ENCODE data around the gene ABHD16A. TPM values are rescaled to one million over a fixed set of nuclear protein-coding genes. Genes with fewer than 3 reads are reported as not detected.
A peak's percentile ranks its signal among the peaks of the same experiment; 100 is the strongest.

The ABHD16A gene
- total RNA-seq, 1 donor from 2014 or later = 21.3 TPM

DNA sequence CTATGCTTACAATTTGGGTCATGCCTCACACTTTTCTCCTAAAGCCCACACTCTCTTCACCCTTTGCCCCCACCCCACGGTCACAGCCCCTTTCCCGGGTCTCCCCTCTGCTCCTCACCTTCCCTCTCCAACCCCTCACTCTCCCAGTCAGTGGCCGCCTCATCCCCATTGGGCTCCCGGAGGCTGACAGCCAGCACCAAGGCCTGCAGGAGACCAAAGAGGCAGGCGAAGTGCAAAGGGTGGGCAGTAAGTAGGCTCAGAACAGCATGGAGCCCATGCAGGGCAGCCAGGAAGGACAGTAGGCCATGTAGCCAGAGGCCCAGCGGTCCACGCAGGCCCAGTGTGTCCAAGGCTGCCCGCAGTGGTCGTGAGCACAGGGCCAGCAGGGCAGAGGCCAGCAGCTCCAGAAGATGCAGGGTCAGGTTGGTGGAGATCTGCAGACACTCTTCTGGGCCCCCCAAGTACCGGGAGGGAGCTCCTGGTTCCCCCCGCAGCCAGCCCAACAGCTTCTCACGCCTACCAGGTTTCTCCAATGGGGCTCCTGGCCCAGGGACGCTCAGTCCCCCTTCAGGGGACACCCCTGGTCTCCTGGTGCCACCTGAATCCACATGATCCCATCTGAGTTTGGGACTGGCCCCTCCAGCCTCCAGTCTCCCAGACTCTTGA, 44.0 kb downstream of the ABHD16A start:
- H3K4me2 ChIP-seq = peak overlapping the region; percentile 97
- TF ChIP-seq EZH2phosphoT487 (IDR thresholded peaks at IDR 0.05) (no peak), CTCF (IDR thresholded peaks at IDR 0.05) (no peak), EZH2 (IDR thresholded peaks at IDR 0.05) (no peak)
- no peak for DNase-seq (ENCODE audit: low spot score)
- H3K9ac ChIP-seq = peak overlapping the region; percentile 80
- peaks cover 4% of the 10 kb centered on the region for H3K27me3 Mint-ChIP-seq (ENCODE audit: insufficient read depth, low read depth)
- H3K4me3 Mint-ChIP-seq = peak overlapping the region; percentile 92
- H4K20me1 ChIP-seq (ENCODE audit: low read depth) = peaks cover 10% of the 10 kb centered on the region
- H2AFZ ChIP-seq (replicated peaks) = no peak overlapping the region
- no peaks in the 10 kb centered on the region for H3K27me3 ChIP-seq
- no peaks in the 10 kb centered on the region for H3K36me3 ChIP-seq
- peaks cover 27% of the 10 kb centered on the region for H3K4me1 ChIP-seq
- no peak overlapping the region for H3K27ac Mint-ChIP-seq
- peaks cover 56% of the 10 kb centered on the region for H3K79me2 ChIP-seq (ENCODE audit: low read depth)
- peak overlapping the region; percentile 73 for H3K4me3 ChIP-seq
- H3K4me1 Mint-ChIP-seq = peaks cover 54% of the 10 kb centered on the region
- no peaks in the 10 kb centered on the region for H3K9me3 ChIP-seq (ENCODE audit: low read depth)
- no peaks in the 10 kb centered on the region for H3K9me3 Mint-ChIP-seq
- H3F3A ChIP-seq (ENCODE audit: low read depth) = peaks cover 30% of the 10 kb centered on the region
- peaks cover 26% of the 10 kb centered on the region for H3K36me3 Mint-ChIP-seq
- H3K27ac ChIP-seq = no peak overlapping the region

GRCh38 chr6:31658158-31658688, 44.9 kb downstream of the ABHD16A start:
- peak overlapping the region; percentile 4 for H3K4me2 ChIP-seq
- H2AFZ ChIP-seq (replicated peaks) = no peak overlapping the region
- TF ChIP-seq EZH2 (IDR thresholded peaks at IDR 0.05) (no peak), CTCF (IDR thresholded peaks at IDR 0.05) (no peak), EZH2phosphoT487 (IDR thresholded peaks at IDR 0.05) (no peak)
- Mint-ChIP-seq H3K36me3 (peaks cover 23% of the 10 kb centered on the region), H3K4me3 (peak overlapping the region; percentile 92), H3K9me3 (no peaks in the 10 kb centered on the region), H3K4me1 (peaks cover 50% of the 10 kb centered on the region), H3K27me3 (ENCODE audit: insufficient read depth, low read depth) (peaks cover 4% of the 10 kb centered on the region), H3K27ac (peak overlapping the region; percentile 94)
- no peak overlapping the region for H3K9ac ChIP-seq
- no peaks in the 10 kb centered on the region for H3K27me3 ChIP-seq
- no peak overlapping the region for H3K4me3 ChIP-seq
- peaks cover 36% of the 10 kb centered on the region for H3F3A ChIP-seq (ENCODE audit: low read depth)
- H3K9me3 ChIP-seq (ENCODE audit: low read depth) = no peaks in the 10 kb centered on the region
- peaks cover 20% of the 10 kb centered on the region for H3K4me1 ChIP-seq
- no peak overlapping the region for H3K27ac ChIP-seq
- H3K36me3 ChIP-seq = no peaks in the 10 kb centered on the region
- peaks cover 10% of the 10 kb centered on the region for H4K20me1 ChIP-seq (ENCODE audit: low read depth)
- DNase-seq (ENCODE audit: low spot score) = no peak
- H3K79me2 ChIP-seq (ENCODE audit: low read depth) = peaks cover 55% of the 10 kb centered on the region

DNA sequence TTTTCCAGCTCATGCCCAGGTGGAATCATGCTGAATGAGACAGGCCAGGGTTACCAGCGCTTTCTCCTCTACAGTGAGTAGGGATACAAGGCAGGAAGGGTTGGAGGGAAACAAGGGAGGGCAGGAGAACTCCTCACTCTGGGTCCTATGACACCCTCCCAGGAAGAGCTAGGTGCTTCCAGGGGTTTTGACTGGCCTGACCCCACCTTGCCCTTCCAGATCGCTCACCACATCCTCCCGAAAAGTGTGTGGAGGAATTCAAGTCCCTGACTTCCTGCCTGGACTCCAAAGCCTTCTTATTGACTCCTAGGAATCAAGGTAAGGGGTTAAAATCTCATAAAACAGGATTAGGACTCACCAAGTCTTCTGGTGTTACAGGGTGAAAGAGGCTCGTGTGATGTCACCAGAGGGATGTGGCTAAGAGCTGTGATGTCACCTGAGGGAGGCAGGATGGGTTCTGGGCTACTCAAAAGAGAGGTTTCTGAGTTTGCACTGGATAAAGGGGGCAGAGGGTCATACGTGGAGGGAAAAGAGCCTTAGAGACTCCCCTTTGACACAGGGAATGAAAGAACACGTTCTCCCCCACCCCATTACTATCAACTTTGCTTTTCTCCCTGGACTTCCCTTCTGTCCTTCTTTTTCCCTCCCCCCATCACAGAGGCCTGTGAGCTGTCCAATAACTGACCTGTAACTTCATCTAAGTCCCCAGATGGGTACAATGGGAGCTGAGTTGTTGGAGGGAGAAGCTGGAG, 45.5 kb downstream of the ABHD16A start:
- H3K9me3 ChIP-seq (ENCODE audit: low read depth) = no peaks in the 10 kb centered on the region
- no peak overlapping the region for H2AFZ ChIP-seq (replicated peaks)
- H3K4me1 ChIP-seq = peaks cover 19% of the 10 kb centered on the region
- H3K27ac ChIP-seq = no peak overlapping the region
- H3K36me3 ChIP-seq = no peaks in the 10 kb centered on the region
- H3K4me2 ChIP-seq = no peak overlapping the region
- Mint-ChIP-seq H3K27me3 (ENCODE audit: insufficient read depth, low read depth) (peaks cover 6% of the 10 kb centered on the region), H3K4me1 (peaks cover 50% of the 10 kb centered on the region), H3K36me3 (peaks cover 21% of the 10 kb centered on the region), H3K9me3 (no peaks in the 10 kb centered on the region), H3K27ac (no peak overlapping the region), H3K4me3 (peak overlapping the region; percentile 92)
- H3K79me2 ChIP-seq (ENCODE audit: low read depth) = peaks cover 50% of the 10 kb centered on the region
- no peak for TF ChIP-seq EZH2phosphoT487 (IDR thresholded peaks at IDR 0.05)
- no peak for TF ChIP-seq EZH2 (IDR thresholded peaks at IDR 0.05)
- no peak for TF ChIP-seq CTCF (IDR thresholded peaks at IDR 0.05)
- no peaks in the 10 kb centered on the region for H3K27me3 ChIP-seq
- no peak for DNase-seq (ENCODE audit: low spot score)
- H4K20me1 ChIP-seq (ENCODE audit: low read depth) = peaks cover 10% of the 10 kb centered on the region
- no peak overlapping the region for H3K4me3 ChIP-seq
- H3K9ac ChIP-seq = no peak overlapping the region
- peaks cover 39% of the 10 kb centered on the region for H3F3A ChIP-seq (ENCODE audit: low read depth)

Measured in neural progenitor cell (in vitro differentiated cells).